ENCODE data around the gene PARP6.

Gene PARP6

DNA sequence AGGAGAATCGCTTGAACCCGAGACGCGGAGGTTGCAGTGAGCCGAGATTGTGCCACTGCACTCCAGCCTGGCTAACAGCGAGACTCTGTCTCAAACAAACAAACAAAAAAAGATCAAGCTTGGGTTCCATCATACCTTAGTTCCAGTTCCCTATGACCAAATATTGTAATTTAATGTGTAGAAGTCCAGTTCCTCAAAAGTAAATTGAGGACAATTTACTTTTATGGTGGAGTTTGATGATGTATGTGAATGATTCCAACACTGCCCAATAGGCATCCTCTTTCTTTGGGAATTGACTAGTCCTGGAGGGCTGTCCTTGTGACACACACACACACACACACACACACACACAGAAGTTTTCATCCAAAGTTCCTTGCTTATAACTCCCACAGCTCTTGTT is 38.6 kb downstream of the PARP6 start:
- in situ Hi-C loops (cut with HindIII; ENCODE audit: low sequenced_read_pairs) = no loop called here
- DNase-seq (ENCODE audit: low read depth) = no peak
- H3K4me3 ChIP-seq (ENCODE audit: low read depth, low read length) = no peak overlapping the region
- TF ChIP-seq, protein P1, sequence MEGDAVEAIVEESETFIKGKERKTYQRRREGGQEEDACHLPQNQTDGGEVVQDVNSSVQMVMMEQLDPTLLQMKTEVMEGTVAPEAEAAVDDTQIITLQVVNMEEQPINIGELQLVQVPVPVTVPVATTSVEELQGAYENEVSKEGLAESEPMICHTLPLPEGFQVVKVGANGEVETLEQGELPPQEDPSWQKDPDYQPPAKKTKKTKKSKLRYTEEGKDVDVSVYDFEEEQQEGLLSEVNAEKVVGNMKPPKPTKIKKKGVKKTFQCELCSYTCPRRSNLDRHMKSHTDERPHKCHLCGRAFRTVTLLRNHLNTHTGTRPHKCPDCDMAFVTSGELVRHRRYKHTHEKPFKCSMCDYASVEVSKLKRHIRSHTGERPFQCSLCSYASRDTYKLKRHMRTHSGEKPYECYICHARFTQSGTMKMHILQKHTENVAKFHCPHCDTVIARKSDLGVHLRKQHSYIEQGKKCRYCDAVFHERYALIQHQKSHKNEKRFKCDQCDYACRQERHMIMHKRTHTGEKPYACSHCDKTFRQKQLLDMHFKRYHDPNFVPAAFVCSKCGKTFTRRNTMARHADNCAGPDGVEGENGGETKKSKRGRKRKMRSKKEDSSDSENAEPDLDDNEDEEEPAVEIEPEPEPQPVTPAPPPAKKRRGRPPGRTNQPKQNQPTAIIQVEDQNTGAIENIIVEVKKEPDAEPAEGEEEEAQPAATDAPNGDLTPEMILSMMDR (IDR thresholded peaks at IDR 0.05; ENCODE audit: low read depth, low read length, missing control alignments) = no peak

DNA sequence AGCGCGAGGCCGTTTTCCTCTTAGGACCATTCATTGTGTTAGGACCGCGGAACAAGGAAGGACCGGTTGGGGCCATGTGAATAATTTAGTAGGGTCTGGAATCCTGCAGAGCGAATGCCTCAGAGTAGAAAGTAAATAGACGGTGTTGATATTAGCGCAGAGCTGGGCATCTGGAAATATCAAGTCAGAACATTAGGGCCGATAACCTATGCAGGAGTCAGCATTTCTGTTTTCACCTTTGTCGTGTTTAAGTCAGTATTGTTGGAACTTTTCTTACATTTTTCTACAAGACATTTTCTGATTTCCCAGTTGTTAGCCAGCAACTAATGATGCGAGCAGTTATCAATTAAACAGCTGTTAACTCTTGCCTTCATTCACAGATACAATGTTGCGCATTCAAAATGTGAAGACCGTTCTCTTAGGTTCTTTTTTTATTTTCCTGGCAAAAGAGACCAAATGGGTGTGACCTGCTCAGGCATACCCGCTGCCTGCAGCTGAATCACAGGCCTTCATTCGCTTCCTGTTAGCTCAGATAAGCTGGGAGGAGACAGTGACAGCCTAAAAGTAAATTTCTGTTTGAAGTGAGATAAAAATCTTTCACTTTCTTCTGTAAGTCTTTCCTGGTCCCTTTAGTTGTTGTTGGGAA is 40.4 kb downstream of the PARP6 start:
- H3K4me3 ChIP-seq (ENCODE audit: low read depth, low read length) = peak overlapping the region; percentile 94
- in situ Hi-C loops (cut with HindIII; ENCODE audit: low sequenced_read_pairs) = no loop called here
- peak; percentile 51 for DNase-seq (ENCODE audit: low read depth)
- TF ChIP-seq, protein P1 (IDR thresholded peaks at IDR 0.05; ENCODE audit: low read depth, low read length, missing control alignments) = no peak

DNA sequence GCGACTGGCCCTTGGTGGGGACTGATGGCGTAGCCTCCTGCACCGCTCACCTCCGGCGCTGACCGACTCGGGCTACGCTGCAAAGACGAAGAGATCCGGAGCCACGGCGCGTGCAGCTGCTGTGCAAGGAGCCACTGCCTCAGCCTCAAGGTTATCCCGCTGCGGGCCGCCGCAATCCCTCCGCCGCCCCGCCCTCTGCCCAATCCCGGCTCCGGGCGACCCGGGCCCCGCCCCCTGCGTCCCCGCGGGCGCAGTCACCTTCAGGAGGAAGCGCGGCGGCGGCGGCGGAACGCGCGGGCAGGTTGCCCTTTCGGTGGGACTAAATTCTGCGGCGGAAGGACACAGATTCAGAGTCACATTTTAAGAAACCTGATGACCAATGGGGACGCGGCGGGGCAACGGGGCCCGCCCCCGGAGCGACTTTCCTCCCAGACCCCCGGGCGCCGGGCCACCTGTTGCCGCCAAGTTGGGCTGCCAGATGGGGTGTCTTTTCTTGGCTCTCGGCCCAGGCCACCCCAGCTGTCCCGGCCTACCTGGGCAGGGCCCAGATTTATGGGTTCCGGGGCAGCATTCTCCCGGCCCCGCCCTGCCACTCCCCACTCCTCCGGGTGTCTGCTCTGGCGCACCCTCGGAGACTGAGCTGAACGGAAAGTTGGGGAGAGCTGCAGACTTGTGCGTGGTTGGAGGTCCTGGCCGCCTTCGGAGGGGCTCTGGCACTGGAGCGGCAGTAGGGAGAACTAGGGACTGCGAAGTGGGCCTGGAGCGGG is 41.1 kb downstream of the PARP6 start, which contains the start of gene PKM:
TSS of gene PKM (minus strand) at position 125 of the 767 bp plus-strand sequence. CDS start 12,093 bp downstream, outside the sequence.
- peak; percentile 90 for DNase-seq (ENCODE audit: low read depth)
- in situ Hi-C loops (cut with HindIII; ENCODE audit: low sequenced_read_pairs) = no loop called here
- TF ChIP-seq, protein P1 (IDR thresholded peaks at IDR 0.05; ENCODE audit: low read depth, low read length, missing control alignments) = no peak
- H3K4me3 ChIP-seq (ENCODE audit: low read depth, low read length) = peak within 1 kb of the TSS; percentile 94

DNA sequence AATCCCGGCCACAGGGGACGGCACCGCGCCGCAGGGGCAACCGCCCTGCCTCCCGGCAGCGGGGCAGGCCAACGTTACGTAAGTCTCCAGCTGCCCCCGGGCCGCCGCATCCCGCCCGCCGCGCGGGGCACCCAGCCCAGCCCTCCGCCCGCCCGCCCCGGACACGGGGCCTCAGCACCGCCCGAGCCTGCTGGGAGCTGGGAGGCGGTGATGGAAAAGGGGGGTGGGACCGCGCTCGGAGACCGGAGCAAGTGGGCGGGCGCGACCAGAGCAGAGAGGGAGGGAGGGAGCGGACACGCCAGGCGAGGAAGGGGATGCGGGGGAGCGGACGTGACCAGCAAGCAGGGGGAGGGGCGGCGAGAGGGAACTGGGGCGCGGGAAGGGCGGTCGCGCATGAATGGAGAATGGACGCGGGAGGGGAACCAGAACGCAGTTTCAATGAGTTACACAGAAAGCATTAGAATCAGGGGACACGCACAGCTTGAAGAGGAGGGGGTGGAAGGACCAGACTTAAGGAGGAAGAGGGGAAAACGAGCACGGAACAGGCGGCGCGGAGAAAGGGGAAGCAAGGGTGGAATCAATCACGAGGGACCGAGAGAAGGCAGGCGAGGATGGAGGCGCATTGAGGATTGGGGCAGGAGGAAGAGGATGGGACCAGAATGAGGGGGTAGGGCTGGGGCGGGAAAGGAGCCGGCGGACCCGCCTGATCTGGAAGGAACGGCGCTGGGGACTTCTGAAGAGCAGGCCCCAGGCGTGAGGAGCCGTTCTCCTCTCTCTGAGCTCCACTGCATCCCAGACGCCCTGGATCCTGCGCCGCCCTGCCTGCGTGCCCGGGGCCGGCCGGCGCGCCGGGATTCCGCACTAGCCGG is 41.9 kb downstream of the PARP6 start:
- in situ Hi-C loops (cut with HindIII; ENCODE audit: low sequenced_read_pairs) = no loop called here
- H3K4me3 ChIP-seq (ENCODE audit: low read depth, low read length) = peak overlapping the region; percentile 94
- peak; percentile 48 for DNase-seq (ENCODE audit: low read depth)
- TF ChIP-seq, protein P1 (IDR thresholded peaks at IDR 0.05; ENCODE audit: low read depth, low read length, missing control alignments) = no peak

DNA sequence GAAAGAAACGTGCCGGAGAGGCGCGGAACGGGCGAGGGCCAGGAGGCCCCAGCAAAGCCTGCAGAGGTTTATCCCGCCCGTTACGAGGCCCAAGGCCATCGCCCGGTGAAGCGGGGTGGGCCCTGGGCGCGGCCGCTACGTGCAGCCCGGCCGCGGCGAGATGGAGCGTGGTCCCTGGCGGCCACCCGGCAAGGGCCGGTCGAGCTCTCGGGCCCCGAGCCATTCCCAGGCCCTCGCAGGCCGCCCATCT is 42.5 kb downstream of the PARP6 start:
- TF ChIP-seq, protein P1 (IDR thresholded peaks at IDR 0.05; ENCODE audit: low read depth, low read length, missing control alignments) = no peak
- peak overlapping the region; percentile 94 for H3K4me3 ChIP-seq (ENCODE audit: low read depth, low read length)
- DNase-seq (ENCODE audit: low read depth) = no peak
- in situ Hi-C loops (cut with HindIII; ENCODE audit: low sequenced_read_pairs) = no loop called here

Data from astrocyte of the cerebellum (primary cell).